GM19043 (cell line): Measurements from ENCODE around the gene KCNMA1.

ENCODE experiments used
- ATAC-seq: cut with Tn5 transposase; IDR thresholded peaks from one replicate; pipeline ENCODE4 v1.9.1; 2021; ENCODE audit warnings: low read depth; ENCODE audit not compliant: unreplicated experiment

KCNMA1 gene

DNA sequence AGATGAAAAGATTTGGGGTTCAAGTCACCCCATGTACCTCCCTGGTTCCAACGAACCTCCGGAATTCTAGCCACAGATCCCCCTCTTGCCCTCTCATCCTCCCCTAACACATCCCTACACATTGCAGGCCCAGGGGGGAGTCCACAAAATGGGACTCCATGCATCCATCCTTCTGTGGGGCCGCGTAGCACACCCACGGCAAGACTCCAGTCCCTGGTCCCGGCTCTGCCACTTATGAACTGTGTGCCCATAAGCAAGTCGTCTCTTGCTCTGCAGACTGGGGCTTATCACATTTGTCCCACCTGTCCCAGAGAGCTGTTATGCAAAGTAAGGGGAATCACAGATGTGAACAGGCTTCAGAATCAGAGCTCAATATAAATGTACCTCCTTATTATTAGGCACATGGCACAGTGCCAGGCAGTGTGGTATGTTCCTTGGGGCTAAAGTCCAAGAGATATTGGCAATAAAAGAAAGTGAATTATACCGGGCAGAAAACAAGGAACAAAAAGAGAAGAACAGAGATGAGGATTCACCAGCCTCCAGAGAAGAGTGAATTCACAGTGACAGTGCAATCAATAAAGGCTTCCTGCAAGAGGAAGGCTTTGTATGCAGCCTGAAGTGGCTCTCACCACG lies 73.9 kb downstream of the KCNMA1 start:
- no peak for ATAC-seq

DNA sequence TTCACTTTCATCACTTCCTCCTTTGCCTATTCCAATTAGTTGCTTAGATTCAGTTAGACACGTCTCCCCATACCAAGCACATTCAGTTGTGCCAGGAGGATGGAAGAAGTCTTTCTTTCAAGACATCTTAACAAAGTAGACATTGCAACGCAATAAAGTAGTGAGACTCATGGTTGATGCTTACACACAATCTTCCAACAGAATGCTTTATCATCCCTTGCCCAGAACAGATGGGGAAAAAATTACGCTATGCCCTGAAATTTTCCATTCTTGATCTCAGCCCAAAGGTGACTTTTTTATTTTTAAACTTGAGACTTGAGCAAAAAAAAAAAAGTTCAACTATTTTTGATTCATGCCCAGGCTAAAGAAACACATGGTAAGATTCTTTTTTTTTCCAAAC lies 74.9 kb downstream of the KCNMA1 start:
- no peak for ATAC-seq

DNA sequence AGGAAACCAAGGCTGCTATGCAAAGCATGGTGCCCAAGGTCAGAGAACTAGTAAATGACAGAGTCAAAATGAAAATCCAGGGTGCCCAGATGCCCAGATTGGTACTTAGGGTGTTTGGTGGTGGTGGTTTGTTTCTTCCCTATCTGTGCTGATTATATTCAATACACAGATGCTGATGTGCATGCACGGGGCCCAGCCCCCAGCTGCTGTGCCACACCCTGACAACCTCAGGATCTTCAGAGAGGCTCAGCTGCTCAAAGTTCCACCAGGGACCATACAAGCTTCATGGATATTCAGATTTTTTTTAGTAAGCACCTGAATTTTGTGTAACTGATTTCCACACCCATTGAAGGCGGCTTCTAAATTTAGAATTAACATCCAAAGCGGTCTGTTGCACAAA lies 75.6 kb downstream of the KCNMA1 start:
- no peak for ATAC-seq

DNA sequence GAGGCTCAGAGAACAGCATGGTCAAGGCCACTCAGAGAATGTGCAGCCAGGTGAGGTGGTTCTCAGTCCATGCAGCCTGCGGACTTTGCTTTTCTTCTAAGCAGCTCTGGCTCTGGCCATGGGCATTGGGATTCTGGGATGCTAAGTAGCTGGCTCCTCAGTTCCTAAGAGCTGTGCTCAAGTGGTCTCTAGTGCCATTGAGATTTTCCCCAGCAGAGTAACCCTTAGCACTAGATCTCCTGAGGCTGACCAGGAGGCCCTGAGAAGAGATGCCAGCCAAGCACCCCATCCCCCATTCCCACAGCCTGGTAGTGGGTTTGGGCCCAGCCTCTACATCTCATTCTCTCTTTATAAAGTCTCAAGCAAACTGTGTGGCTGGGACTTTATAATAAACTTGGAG lies 77.1 kb downstream of the KCNMA1 start:
- ATAC-seq, result no peak

DNA sequence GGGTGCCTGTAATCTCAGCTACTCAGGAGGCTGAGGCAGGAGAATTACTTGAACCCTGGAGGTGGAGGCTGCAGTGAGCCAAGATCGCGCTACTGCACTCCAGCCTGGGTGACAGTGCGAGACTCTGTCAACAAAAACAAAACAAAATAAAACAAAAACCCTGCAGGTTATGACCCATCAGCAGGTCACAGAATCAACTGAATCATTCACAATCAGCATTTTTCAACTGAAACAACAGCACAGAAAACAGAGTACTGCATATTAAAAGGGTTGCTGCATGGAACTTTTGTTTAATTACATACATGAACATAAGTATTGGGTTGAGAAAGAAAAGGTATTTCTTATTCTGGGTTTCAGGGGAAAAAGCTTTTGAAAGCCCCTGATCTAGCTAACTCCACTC lies 77.6 kb downstream of the KCNMA1 start:
- ATAC-seq, result no peak

DNA sequence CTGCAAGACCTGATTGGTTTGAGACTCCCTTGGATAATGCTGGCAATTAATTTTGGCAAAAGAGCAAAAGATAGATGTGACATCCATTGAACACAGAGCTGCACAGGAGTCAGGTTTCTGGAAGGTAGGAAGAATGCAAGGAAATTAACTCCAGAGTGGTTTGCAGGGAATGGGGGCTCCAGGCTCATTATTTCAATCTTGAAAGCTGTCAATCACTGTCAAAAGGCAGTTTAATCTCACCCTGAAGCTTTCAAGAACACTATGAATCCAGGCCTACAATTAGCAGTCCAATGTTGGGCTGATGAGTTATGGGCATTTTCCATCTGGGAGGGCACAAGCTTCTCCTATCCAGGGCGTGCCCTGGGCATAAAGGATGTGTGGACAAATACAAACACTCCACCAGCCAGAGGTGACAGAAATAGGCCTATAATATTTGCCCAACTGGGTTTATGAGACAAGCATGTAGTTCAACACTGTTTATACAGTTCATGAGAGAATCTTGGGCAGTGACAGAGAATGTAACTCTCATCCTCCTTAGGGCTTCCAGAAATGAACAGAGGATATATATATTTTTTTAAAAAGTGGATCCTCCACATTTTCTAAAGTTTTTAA lies 80.5 kb downstream of the KCNMA1 start:
- no peak for ATAC-seq

DNA sequence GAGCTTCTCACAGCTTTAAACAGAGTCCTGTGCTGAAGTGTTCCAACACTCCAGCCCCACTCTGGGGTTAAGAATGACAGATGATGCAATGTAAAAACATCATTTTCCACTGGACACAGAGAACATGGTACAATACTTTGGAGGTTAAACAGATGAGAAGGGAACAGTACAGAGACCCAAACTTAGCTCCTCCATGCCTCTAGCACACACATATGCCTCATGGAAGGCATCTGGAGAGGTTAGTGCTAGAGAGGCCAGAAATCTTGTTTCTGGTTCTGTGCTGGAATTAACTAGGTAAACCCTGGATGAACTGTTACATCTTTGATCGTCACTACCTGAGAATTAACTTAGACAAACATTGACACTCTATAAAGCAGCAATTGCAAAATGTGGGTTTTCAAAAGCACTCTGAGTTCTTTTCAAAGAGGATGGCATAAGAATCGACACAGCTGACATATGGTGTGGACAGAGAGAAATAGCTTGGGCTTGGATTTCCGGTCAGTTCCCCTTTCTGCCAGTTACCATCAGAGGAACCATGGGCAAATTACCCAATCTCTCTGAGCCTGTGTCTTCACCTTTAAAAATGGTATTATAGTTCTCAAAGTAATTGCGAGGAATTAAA lies 81.9 kb downstream of the KCNMA1 start:
- no peak for ATAC-seq

DNA sequence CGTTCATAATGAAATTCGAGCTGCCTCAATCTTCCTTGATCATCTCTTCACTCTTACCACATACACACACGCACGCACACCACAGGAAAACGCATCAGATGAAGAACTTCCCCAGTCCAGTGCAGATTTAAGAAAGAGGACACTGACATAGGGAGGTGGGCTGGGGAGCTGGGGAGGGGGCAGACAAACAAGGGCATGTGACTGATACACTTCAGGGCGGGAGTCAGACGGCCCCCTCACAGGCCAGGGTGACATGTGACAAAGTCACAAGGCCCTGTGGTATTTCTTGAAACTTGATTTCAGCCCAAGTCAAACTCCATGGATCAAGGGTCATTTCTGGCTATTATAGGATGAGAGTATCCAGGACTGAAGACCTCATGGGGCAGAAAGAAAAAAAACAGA lies 82.6 kb downstream of the KCNMA1 start:
- ATAC-seq, result no peak

DNA sequence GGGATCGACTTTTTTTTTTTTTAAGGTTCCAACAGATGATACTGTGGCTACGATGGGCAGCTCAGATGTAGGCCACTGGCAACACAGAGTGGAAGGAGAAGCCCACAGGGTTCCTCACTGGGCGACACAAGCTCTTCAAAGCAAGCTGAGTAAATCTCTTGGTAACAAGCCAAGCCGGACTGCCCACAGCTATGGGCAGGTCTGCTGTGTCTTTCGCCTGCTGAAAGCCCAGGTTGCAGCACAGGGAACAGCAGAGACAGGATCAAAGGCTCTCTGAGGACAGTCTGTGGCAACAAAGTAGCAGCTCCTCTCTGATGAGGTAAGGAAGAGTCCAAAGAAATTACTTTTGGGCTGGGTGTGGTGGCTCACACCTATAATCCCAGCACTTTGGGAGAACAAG lies 83.6 kb downstream of the KCNMA1 start:
- no peak for ATAC-seq

DNA sequence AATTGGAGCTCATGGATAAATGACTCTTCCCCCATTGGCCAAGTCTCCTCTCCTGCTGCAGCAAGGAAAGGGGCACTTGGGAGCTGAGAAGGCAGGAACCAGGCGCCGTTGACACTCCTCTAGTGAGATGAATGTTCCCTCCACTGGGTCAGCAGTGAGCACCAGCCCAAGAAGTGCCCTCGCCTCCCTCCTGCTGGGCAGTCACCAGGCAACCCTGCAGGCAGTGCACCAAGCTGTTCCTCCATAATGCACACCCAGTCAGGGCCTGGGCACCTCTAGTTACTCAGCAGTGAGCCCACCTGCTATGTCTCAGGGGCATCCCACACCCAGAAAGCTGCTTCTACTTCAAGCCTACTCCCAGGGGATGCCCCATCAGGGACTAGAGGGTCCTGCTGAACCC lies 84.3 kb downstream of the KCNMA1 start:
- no peak for ATAC-seq

DNA sequence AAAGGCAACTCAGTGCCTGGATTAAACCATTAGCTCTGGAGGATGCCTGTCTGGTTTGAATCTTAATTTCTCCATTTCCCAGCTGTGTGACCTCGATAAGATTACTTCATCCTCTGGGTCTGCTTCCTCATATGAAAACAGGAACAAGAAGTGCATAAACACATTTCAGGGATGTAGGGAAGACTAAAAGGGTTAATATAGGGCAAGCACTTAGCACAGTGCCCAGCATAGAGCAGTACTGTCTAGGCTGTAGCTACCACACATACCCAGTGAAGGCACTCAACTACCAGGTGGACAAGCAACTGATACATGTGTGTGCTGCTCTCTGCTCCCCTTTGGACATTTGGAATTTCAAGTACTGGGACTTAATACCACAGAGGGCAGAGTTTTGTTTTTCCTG lies 85.4 kb downstream of the KCNMA1 start:
- ATAC-seq, result no peak

DNA sequence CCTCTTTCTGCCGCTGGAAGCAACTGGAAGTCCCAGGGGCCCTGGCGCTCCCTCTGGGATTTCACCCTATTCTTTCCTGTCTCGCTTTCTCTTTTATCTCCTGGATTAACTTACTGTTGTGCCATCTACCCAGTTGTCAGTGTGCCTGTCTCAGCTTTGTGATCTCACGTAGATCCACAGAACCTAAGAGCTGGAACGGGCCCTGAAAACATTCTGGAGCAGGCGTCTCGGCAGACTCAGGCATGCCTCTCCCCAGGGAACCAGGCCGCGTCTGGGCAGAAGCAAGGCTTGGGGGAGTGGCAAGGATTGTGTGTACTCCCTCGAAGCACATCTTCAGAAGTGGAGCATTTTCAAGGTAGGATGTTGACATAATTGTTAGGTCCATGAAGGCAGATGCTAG lies 87.2 kb downstream of the KCNMA1 start:
- no peak for ATAC-seq

DNA sequence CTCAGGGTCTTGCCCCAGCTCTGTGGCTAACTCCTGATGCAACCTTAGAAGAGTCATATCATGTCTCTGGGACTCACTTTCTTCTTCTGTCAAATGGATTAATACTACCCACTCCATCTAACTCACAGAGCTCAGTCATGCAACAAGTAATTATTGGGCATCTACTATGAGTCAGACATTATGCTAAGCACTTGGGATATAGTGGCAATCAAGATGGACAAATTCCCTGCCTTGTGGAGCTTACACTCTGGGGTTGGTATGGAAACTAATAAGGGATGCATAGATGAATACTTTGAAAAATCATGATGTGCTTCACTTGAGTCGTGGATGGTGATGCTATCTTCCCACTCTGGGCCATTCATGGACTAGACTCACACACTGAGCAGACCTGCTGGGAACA lies 88.9 kb downstream of the KCNMA1 start:
- no peak for ATAC-seq

DNA sequence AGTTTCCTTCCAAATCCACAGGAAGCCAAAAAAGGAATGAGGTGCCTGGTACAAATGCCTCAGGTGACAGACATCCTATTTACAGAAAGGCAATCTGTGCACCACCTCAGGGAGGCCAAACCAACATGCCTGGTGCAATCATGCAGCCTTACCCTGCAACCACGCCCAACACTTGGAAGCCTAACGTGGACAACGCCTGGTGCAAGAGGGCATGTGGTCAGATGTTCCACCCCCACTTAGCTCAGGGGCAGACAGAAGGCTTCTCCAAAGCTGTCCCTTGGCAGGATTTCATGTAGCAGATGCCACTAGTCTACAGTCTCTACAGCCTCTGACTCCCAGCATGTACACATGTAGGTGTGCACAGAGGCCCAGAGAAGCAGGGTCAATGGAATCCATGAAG lies 89.5 kb downstream of the KCNMA1 start:
- ATAC-seq, result no peak

DNA sequence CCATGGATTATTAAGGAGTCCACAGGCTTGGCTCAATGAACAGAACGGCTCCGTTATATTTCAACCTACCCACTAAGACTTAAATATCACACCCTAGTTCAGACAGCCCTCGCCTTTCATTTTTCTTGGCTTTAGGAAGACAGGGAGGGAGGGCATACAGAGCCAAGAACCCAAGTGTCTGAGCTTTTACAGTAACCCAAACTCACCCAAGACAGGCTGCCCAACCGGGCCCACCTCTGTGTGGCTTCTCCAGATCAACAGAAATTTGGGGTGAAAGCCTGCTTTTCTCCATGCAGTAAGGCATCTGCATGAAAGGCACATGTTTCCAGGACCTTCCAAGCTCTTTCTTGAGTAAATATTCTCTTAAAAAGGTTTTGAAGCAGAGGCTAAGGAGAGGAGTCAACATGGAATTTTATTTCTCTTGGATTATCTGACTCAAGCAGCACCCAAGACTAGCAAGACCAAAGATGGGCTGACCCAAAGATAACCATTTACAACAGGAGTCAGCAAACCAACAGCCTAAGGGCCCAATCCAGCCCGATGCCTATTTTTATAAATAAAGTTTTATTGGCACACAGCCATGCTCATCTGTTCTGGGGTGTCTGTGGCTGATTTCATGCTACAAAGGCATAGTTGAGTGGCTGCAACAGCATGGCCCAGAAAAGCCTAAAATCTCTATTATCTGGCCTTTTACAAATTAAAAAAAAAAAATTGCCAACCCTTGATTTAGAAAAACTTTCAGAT lies 90.1 kb downstream of the KCNMA1 start:
- ATAC-seq, result no peak

DNA sequence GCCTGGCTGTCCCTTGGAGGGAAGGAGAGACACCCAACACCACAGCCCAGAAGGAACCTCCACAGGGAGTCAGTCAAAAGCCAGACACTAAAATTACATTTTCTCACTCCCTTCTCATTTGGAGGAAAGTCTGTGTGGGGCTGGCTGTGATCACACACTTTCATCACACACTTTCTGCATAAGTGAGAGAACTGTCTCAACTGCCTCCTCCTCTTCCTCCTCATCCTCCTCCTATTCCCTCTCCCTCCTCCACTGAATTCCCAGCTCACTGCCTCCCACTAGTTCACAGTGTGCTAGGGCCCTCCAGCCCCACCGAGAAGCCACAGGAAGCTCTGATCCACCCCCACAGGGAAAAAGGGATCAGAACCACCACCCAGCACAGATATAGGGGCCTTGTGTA lies 91.6 kb downstream of the KCNMA1 start:
- no peak for ATAC-seq

DNA sequence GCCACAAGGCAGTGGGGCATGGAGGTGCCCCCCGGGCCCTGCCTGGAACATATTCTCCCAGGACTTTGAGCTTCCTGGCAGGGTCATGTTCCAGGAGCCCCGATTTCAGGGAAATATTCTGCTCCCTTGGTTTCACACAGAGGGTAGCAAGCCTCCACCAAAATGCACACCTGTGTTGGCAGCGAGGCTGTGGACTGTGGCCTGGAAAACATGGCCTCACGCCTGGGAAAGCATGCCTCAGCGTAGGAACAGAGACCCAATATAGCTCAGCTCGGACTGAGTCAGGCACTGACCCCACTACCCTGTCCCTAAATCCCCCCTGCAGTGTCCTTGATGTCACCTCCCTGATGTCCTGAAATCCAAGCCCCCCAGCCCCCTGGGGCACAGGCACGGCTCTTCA lies 92.0 kb downstream of the KCNMA1 start:
- ATAC-seq, result no peak

DNA sequence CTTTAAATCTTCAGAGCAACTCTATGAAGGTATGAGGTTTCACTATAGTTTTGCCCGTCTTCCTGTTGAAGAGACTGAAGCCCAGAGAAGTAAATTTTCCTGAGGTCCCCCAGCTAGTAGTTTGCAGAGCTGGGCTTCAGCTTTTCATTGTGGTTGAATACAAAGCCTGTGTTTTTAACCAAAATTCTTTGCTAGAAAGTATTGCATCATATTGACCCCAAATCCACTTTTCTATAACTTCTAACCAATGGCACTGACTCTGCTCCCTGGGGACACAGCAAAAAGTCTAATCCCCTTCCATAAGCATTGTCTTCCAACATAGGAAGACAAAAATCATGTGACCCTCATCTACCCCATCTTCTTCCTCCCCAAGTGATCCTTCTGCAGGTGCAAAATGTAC lies 93.0 kb downstream of the KCNMA1 start:
- ATAC-seq, result no peak

DNA sequence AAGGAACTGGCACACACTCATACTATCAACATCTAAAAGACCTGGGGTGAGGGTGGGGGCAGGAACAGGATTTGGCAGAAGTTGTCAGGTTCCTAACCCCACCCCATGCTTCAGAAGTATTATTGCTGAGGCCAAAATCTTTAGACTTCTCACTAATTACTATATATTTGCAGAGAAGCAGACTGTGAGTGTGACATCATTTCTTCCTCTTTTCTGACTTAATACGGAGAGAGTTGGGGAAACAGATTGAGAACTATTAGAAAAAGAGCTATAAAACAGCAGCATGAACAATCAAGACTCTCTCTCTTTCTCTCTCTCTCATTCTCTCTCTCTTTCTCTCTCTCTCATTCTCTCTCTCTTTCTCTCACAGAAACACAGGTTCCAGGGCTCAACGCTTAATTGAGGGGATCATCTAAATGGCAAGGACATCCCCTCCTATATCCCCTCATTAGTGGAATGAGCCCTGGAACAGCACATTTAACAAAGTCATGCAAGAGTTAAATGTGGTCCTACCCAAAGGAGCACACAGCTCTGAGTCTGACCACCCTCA lies 94.8 kb downstream of the KCNMA1 start:
- no peak for ATAC-seq

DNA sequence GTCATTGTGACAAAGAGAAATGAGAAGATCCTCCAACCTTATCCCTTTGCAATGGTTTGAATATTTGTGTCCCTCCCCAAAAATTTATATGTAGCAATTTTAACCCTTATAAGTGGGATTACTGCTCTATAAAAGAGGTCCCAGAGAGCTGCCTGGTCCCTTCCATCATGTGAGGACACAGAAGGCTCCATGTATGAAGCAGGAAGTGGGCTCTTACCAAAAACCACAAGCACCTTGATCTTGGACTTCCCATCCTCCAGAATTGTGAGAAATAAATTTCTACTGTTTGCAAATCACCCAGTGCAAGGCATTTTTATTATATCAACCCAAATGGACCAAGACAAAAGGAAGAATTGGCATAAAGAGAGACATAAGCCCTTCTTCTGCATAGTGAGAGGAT lies 95.7 kb downstream of the KCNMA1 start:
- ATAC-seq, result no peak

DNA sequence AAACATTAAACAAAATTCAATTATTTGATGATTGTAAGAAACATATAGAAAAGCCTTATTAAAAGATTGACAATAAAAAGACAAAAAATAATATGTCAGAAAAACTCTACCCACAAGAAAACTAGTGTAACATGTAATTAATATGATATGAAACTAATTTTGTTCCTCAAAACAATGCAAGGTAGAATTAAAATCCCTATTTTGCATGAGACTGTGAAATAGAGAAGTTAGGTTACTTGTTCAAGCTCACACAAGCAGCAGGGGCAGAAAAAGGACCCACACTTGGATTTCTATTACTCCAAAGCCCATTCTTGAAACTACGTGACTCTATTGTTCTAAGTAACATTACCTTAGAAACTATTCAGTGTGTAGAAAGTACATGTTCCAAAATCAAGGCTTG lies 96.4 kb downstream of the KCNMA1 start:
- ATAC-seq, result no peak
